Aorta (tissue), 5 donors: Measurements from ENCODE around the gene KDM4B. TPM values are rescaled to one million over a fixed set of nuclear protein-coding genes. Genes with fewer than 3 reads are reported as not detected.

Source experiments
- ATAC-seq: fragments of 200-7000 bp; cut with Tn5 transposase; one replicate; pipeline ENCODE4 v1.9.1; 2022; ENCODE audit warnings: moderate library complexity; ENCODE audit not compliant: low FRiP score
- DNase-seq, 2 donors: peaks; one replicate each; pipeline ENCODE4 v3.0.0-alpha.2; 2020
- H3K27ac ChIP-seq, 2 donors: one replicate each; pipeline ENCODE4 v1.5.1; 2013; ENCODE audit warnings: low read length in 2 of 2, mild to moderate bottlenecking in 2 of 2, moderate library complexity in 2 of 2, control low read depth in 1 of 2, inconsistent platforms in 1 of 2, low read depth in 1 of 2
- H3K27me3 ChIP-seq, 2 donors: one replicate each; pipeline ENCODE4 v1.6.1; 2013; ENCODE audit warnings: control low read depth in 1 of 2, low read length in 1 of 2, mild to moderate bottlenecking in 1 of 2, moderate library complexity in 1 of 2; ENCODE audit not compliant: insufficient read depth in 2 of 2, control insufficient read depth in 1 of 2
- H3K36me3 ChIP-seq, 2 donors: one replicate each; pipeline ENCODE4 v1.6.1; 2013; ENCODE audit warnings: control low read depth in 1 of 2, low read length in 1 of 2, mild to moderate bottlenecking in 1 of 2; ENCODE audit not compliant: insufficient read depth in 2 of 2, control insufficient read depth in 1 of 2
- H3K4me1 ChIP-seq, 2 donors: one replicate each; pipeline ENCODE4 v1.6.1; 2013; ENCODE audit warnings: low read length in 2 of 2, control low read depth in 1 of 2, mild to moderate bottlenecking in 1 of 2, moderate library complexity in 1 of 2; ENCODE audit not compliant: insufficient read depth in 2 of 2, control insufficient read depth in 1 of 2
- H3K4me3 ChIP-seq, 2 donors: one replicate each; pipeline ENCODE4 v1.5.1; 2013; ENCODE audit warnings: low read length in 2 of 2, control low read depth in 1 of 2, mild to moderate bottlenecking in 1 of 2
- H3K9me3 ChIP-seq: one replicate; pipeline ENCODE4 v1.6.1; 2013; ENCODE audit warnings: mild to moderate bottlenecking, low read length; ENCODE audit not compliant: control insufficient read depth
- WGBS, 2 donors: extraction: QIAGEN DNeasy Blood & Tissue Kit; methylation state at CpG; one replicate each; pipeline ENCODE4 v1.1.7; 2013; 5-methylcytosine and 5-hydroxymethylcytosine counted together
- intact Hi-C, 2 donors: fragments of 100-400 bp; cut with DNase I; formaldehyde crosslinking; loops; one replicate each; pipeline versions ENCODE4 v1.14.2 to v1.15.0; 2022
- polyA plus RNA-seq, 2 donors: library from polyadenylated mRNA; stranded (reverse); fragments of 200-250 nt; gene quantifications; one replicate each; pipeline ENCODE4 v1.2.3, GENCODE V29; 2013
- total RNA-seq, 2 donors: library from RNA; stranded (reverse); fragmentation: NEBNext Ultra II Directional; extraction: Animal tissue kit (Norgen Biotek cat#: 25700); gene quantifications; one replicate each; pipeline ENCODE4 v1.2.1, GENCODE V29; 2021
- donor health status: healthy with polysubstance abuse.
- donor health status: Bipolar disorder and iron deficiency.
- donor health status: DM: no; HTN: no; CAD: no.
- donor health status: DM: no; HTN: no; CAD: no.
- donor health status: DM: yes; HTN: yes; CAD: no.

KDM4B gene
- total and polyA plus RNA-seq, 4 donors: 4.4 to 58.1 (median 25.8) TPM

GRCh38 chr19:5011476-5012238, 42.7 kb downstream of the KDM4B start:
- ATAC-seq (no peak), DNase-seq (no peak)
- intact Hi-C loops: no loop called here
- H3K27ac ChIP-seq: no peak overlapping the region
- H3K9me3 ChIP-seq: no peaks in the 10 kb centered on the region
- H3K27me3 ChIP-seq: no peaks in the 10 kb centered on the region
- H3K4me3 ChIP-seq: no peak overlapping the region
- H3K4me1 ChIP-seq: no peaks in the 10 kb centered on the region
- WGBS, 2 donors: 85 to 87% methylated on average over 26 of the region's 26 CpGs
- no peaks in the 10 kb centered on the region for H3K36me3 ChIP-seq

GRCh38 chr19:5012688-5013457, 44.0 kb downstream of the KDM4B start:
- Histone ChIP-seq H3K36me3 (no peaks in the 10 kb centered on the region), H3K4me3 (no peak overlapping the region), H3K4me1 (no peaks in the 10 kb centered on the region), H3K27me3 (no peaks in the 10 kb centered on the region), H3K9me3 (no peaks in the 10 kb centered on the region), H3K27ac (no peak overlapping the region)
- WGBS, 2 donors: 89 to 91% methylated on average over 25 of the region's 25 CpGs
- DNase-seq (peak in 1 of 2 donors; percentile 56), ATAC-seq (no peak)
- intact Hi-C loops: no loop called here

DNA sequence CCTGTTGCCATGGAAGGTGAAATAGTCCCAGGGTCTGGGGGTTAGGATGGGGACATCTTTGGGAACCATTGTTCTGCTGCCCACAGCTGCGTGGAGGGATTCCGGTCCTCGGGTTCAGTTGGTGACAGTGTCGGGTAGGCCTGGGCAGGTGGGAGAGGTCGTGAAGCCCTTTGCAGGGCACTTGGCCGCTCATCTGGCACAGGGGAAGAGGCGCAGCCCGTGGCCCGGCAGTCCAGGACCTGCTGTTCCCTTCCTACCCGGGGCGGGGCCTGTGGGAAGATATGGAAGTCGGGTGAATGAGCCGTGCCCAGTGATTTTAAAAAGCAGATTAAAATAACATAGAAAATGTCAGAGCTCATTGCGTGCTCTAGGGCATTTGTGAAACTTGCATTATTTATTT, 44.8 kb downstream of the KDM4B start:
- H3K4me1 ChIP-seq: no peaks in the 10 kb centered on the region
- ATAC-seq (no peak), DNase-seq (peak in 1 of 2 donors; percentile 51)
- H3K9me3 ChIP-seq: no peaks in the 10 kb centered on the region
- H3K4me3 ChIP-seq: no peak overlapping the region
- no peaks in the 10 kb centered on the region for H3K27me3 ChIP-seq
- H3K36me3 ChIP-seq: no peaks in the 10 kb centered on the region
- H3K27ac ChIP-seq: no peak overlapping the region
- intact Hi-C loops: no loop called here
- 91 to 92% methylated on average over 14 of the region's 14 CpGs for WGBS, 2 donors

GRCh38 chr19:5014941-5015340, 46.0 kb downstream of the KDM4B start:
- 92 to 95% methylated on average over 12 to 13 of the region's 13 CpGs for WGBS, 2 donors
- Histone ChIP-seq H3K27ac (no peak overlapping the region), H3K4me1 (no peaks in the 10 kb centered on the region), H3K36me3 (no peaks in the 10 kb centered on the region), H3K4me3 (no peak overlapping the region), H3K27me3 (no peaks in the 10 kb centered on the region), H3K9me3 (no peaks in the 10 kb centered on the region)
- intact Hi-C loops: no loop called here
- peak in 1 of 2 donors; percentile 51 for DNase-seq
- no peak for ATAC-seq

GRCh38 chr19:5016268-5016667, 47.4 kb downstream of the KDM4B start:
- 85 to 91% methylated on average over 16 of the region's 16 CpGs for WGBS, 2 donors
- intact Hi-C loops: no loop called here

GRCh38 chr19:5016781-5017180, 47.9 kb downstream of the KDM4B start:
- no peaks in the 10 kb centered on the region for H3K4me1 ChIP-seq

More at GRCh38 chr19:5016268-5016667, 47.4 kb downstream of the KDM4B start:
- H3K27me3 ChIP-seq: no peaks in the 10 kb centered on the region
- no peak overlapping the region for H3K27ac ChIP-seq
- H3K4me3 ChIP-seq: no peak overlapping the region
- DNase-seq (no peak), ATAC-seq (no peak)
- no peaks in the 10 kb centered on the region for H3K36me3 ChIP-seq
- no peaks in the 10 kb centered on the region for H3K4me1 ChIP-seq
- H3K9me3 ChIP-seq: no peaks in the 10 kb centered on the region

GRCh38 chr19:5017235-5017634, 48.3 kb downstream of the KDM4B start:
- no peak overlapping the region for H3K27ac ChIP-seq
- WGBS, 2 donors: 90 to 94% methylated on average over 5 of the region's 5 CpGs
- H3K4me3 ChIP-seq: no peak overlapping the region
- H3K36me3 ChIP-seq: no peaks in the 10 kb centered on the region
- H3K4me1 ChIP-seq: no peaks in the 10 kb centered on the region
- DNase-seq: no peak
- no peak for ATAC-seq
- intact Hi-C loops: no loop called here
- no peaks in the 10 kb centered on the region for H3K9me3 ChIP-seq
- no peaks in the 10 kb centered on the region for H3K27me3 ChIP-seq

More at GRCh38 chr19:5016781-5017180, 47.9 kb downstream of the KDM4B start:
- Histone ChIP-seq H3K4me3 (no peak overlapping the region), H3K9me3 (no peaks in the 10 kb centered on the region), H3K27ac (no peak overlapping the region), H3K36me3 (no peaks in the 10 kb centered on the region), H3K27me3 (no peaks in the 10 kb centered on the region)
- DNase-seq (no peak), ATAC-seq (no peak)
- 91 to 95% methylated on average over 14 of the region's 14 CpGs for WGBS, 2 donors
- intact Hi-C loops: no loop called here

DNA sequence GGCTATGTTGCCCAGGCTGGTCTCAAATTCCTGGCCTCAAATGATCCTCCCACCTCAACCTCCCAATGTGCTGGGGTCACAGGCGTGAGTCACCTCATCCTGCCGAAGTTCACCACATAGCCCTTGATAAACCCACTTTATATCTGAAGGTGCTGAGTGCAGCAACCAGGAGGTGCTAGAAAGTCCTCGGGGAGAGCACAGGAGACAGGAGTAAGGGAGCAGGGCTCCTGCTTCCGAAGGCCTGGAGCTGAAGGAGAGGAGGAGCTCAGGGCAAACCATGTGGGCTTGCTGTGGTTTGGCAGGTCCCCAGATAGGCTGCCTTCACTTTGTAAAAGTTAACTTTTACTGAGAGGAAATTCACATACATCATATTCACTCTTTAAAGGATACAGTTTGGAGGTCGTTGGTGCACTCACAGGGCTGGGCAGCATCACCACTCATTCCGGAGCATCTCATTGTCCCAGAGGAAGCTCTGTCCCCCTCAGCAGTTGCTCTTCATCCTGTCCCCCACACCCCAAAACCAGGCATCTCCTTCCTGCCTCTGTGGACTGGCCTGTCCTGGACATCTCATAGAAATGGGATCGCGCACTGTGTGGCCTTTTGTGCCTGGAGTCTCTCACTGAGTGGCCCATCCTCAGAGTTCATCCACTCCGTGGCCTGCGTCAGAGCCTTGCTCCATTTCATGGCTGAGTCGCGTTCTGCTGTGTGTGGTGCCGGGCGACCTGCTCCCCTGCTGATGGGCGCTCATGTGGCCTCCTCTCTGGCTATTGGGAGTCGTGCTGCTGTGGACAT, 49.5 kb downstream of the KDM4B start:
- intact Hi-C loops: no loop called here
- Histone ChIP-seq H3K27ac (no peak overlapping the region), H3K36me3 (no peaks in the 10 kb centered on the region), H3K27me3 (no peaks in the 10 kb centered on the region), H3K4me1 (no peaks in the 10 kb centered on the region), H3K4me3 (no peak overlapping the region), H3K9me3 (no peaks in the 10 kb centered on the region)
- DNase-seq (no peak), ATAC-seq (no peak)
- 79 to 80% methylated on average over 16 of the region's 16 CpGs for WGBS, 2 donors
